ENCODE data around the gene LBH. TPM values are rescaled to one million over a fixed set of nuclear protein-coding genes. Genes with fewer than 3 reads are reported as not detected.

LBH gene
- total and polyA plus RNA-seq, 10 donors, result 48.7 to 178 (median 116) TPM

- H3K9me3 ChIP-seq, result no peaks in the 10 kb centered on the region
- TF ChIP-seq POLR2A (IDR thresholded peaks at IDR 0.05) (no peak), POLR2AphosphoS5 (IDR thresholded peaks at IDR 0.05) (no peak), CTCF (IDR thresholded peaks at IDR 0.05 in 8 of 11, conservative IDR thresholded peaks at IDR 0.05 in 3 of 11) (no peak)
- H3K4me1 ChIP-seq, result peaks cover 20 to 76% (median 48%) of the 10 kb centered on the region in 6 donors
- no peaks in the 10 kb centered on the region for H3K36me3 ChIP-seq
- intact Hi-C loops (cut with DNase I; ENCODE audit: low total_unique reads), result no loop called here
- no peaks in the 10 kb centered on the region for H3K27me3 ChIP-seq (replicated peaks in 1 of 7)
- H3K4me3 ChIP-seq, result no peak overlapping the region
- H3K27ac ChIP-seq, result no peak overlapping the region
- DNase-seq, result no peak
- 57 to 76% (median 72%) methylated on average over 5 of the region's 5 CpGs for WGBS, 5 donors
Observed at GRCh38 chr2:30271301-30271700, 40.0 kb downstream of the LBH start.

GRCh38 chr2:30272286-30272685 is 41.0 kb downstream of the LBH start:
- H3K4me1 ChIP-seq, result peaks cover 10 to 76% (median 47%) of the 10 kb centered on the region in 6 donors
- WGBS, 5 donors, result 86 to 94% (median 90%) methylated on average over 8 of the region's 8 CpGs
- intact Hi-C loops (cut with DNase I; ENCODE audit: low total_unique reads), result no loop called here
- no peaks in the 10 kb centered on the region for H3K9me3 ChIP-seq
- no peak for TF ChIP-seq CTCF (IDR thresholded peaks at IDR 0.05 in 8 of 11, conservative IDR thresholded peaks at IDR 0.05 in 3 of 11)
- no peak for TF ChIP-seq POLR2A (IDR thresholded peaks at IDR 0.05)
- TF ChIP-seq POLR2AphosphoS5 (IDR thresholded peaks at IDR 0.05), result no peak
- H3K4me3 ChIP-seq, result no peak overlapping the region
- no peak for DNase-seq
- no peaks in the 10 kb centered on the region for H3K36me3 ChIP-seq
- no peaks in the 10 kb centered on the region for H3K27me3 ChIP-seq (replicated peaks in 1 of 7)
- H3K27ac ChIP-seq, result no peak overlapping the region

- no peak overlapping the region for H3K27ac ChIP-seq
- H3K9me3 ChIP-seq, result no peaks in the 10 kb centered on the region
- H3K27me3 ChIP-seq (replicated peaks in 1 of 7), result no peaks in the 10 kb centered on the region
- no peaks in the 10 kb centered on the region for H3K36me3 ChIP-seq
- peaks cover 7 to 71% (median 40%) of the 10 kb centered on the region in 6 donors for H3K4me1 ChIP-seq
- intact Hi-C loops (cut with DNase I; ENCODE audit: low total_unique reads), result no loop called here
- WGBS, 5 donors, result 69 to 84% (median 78%) methylated on average over 5 of the region's 5 CpGs
- TF ChIP-seq POLR2A (IDR thresholded peaks at IDR 0.05), result no peak
- TF ChIP-seq POLR2AphosphoS5 (IDR thresholded peaks at IDR 0.05), result no peak
- TF ChIP-seq CTCF (IDR thresholded peaks at IDR 0.05 in 8 of 11, conservative IDR thresholded peaks at IDR 0.05 in 3 of 11), result no peak
- no peak for DNase-seq
- H3K4me3 ChIP-seq, result no peak overlapping the region
Observed at GRCh38 chr2:30272761-30273573, 41.6 kb downstream of the LBH start.

- WGBS, 5 donors, result 82 to 91% (median 87%) methylated on average over 3 of the region's 3 CpGs
- Histone ChIP-seq H3K4me3 (no peak overlapping the region), H3K27ac (no peak overlapping the region), H3K27me3 (replicated peaks in 1 of 7) (no peaks in the 10 kb centered on the region), H3K36me3 (no peaks in the 10 kb centered on the region), H3K4me1 (peaks cover 7 to 66% (median 34%) of the 10 kb centered on the region in 6 donors), H3K9me3 (no peaks in the 10 kb centered on the region)
- intact Hi-C loops (cut with DNase I; ENCODE audit: low total_unique reads), result no loop called here
- DNase-seq, result no peak
- TF ChIP-seq POLR2AphosphoS5 (IDR thresholded peaks at IDR 0.05), result no peak
- no peak for TF ChIP-seq POLR2A (IDR thresholded peaks at IDR 0.05)
- TF ChIP-seq CTCF (IDR thresholded peaks at IDR 0.05 in 8 of 11, conservative IDR thresholded peaks at IDR 0.05 in 3 of 11), result no peak
Observed at GRCh38 chr2:30273574-30273929, 42.2 kb downstream of the LBH start.
